ENCODE data around the gene UGT2B28.
"Not testable (repeated sequence)": the region's sequence is repeated elsewhere in the genome, so short reads cannot be mapped to it uniquely, and the experiment has no call there.

GRCh38 chr4:69296356-69296755, 16.1 kb downstream of the UGT2B28 start:
- TF ChIP-seq, protein P1, sequence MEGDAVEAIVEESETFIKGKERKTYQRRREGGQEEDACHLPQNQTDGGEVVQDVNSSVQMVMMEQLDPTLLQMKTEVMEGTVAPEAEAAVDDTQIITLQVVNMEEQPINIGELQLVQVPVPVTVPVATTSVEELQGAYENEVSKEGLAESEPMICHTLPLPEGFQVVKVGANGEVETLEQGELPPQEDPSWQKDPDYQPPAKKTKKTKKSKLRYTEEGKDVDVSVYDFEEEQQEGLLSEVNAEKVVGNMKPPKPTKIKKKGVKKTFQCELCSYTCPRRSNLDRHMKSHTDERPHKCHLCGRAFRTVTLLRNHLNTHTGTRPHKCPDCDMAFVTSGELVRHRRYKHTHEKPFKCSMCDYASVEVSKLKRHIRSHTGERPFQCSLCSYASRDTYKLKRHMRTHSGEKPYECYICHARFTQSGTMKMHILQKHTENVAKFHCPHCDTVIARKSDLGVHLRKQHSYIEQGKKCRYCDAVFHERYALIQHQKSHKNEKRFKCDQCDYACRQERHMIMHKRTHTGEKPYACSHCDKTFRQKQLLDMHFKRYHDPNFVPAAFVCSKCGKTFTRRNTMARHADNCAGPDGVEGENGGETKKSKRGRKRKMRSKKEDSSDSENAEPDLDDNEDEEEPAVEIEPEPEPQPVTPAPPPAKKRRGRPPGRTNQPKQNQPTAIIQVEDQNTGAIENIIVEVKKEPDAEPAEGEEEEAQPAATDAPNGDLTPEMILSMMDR (IDR thresholded peaks at IDR 0.05; ENCODE audit: low read depth, low read length, missing input control), result not testable (repeated sequence)
- not testable (repeated sequence) for TF ChIP-seq GABPA (IDR thresholded peaks at IDR 0.05 in 1 of 2, conservative IDR thresholded peaks at IDR 0.05 in 1 of 2); YY1 (IDR thresholded peaks at IDR 0.05); SP1 (IDR thresholded peaks at IDR 0.05); TAF1 (conservative IDR thresholded peaks at IDR 0.05)
- TF ChIP-seq, protein P2, sequence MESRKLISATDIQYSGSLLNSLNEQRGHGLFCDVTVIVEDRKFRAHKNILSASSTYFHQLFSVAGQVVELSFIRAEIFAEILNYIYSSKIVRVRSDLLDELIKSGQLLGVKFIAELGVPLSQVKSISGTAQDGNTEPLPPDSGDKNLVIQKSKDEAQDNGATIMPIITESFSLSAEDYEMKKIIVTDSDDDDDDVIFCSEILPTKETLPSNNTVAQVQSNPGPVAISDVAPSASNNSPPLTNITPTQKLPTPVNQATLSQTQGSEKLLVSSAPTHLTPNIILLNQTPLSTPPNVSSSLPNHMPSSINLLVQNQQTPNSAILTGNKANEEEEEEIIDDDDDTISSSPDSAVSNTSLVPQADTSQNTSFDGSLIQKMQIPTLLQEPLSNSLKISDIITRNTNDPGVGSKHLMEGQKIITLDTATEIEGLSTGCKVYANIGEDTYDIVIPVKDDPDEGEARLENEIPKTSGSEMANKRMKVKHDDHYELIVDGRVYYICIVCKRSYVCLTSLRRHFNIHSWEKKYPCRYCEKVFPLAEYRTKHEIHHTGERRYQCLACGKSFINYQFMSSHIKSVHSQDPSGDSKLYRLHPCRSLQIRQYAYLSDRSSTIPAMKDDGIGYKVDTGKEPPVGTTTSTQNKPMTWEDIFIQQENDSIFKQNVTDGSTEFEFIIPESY (IDR thresholded peaks at IDR 0.05), result not testable (repeated sequence)

Data from liver (tissue), 3 donors.